Neural cell (in vitro differentiated cells): Measurements from ENCODE around the gene PAX3.

Experiments used
- MXI1 ChIP-seq: fragments of 450-650 bp; conservative IDR thresholded peaks from 2 replicates; pipeline ENCODE4 v1.6.1; 2014; ENCODE audit warnings: antibody characterized with exemption, mild to moderate bottlenecking; ENCODE audit not compliant: poor library complexity, severe bottlenecking
- POLR2AphosphoS5 ChIP-seq: IDR thresholded peaks from 2 replicates; pipeline ENCODE4 v1.6.1; 2012
- RAD21 ChIP-seq: fragments of 450-650 bp; conservative IDR thresholded peaks from 2 replicates; pipeline ENCODE4 v1.6.1; 2014; ENCODE audit warnings: antibody characterized with exemption, mild to moderate bottlenecking, moderate library complexity
- TF ChIP-seq, protein P1 (sequence below): fragments of 450-650 bp; IDR thresholded peaks from 2 replicates; pipeline ENCODE4 v1.5.1; 2014; ENCODE audit warnings: antibody characterized with exemption, mild to moderate bottlenecking, moderate library complexity; ENCODE audit not compliant: poor library complexity, severe bottlenecking
- TF ChIP-seq, protein P2 (sequence below): IDR thresholded peaks from 2 replicates; pipeline ENCODE4 v1.6.1; 2012; ENCODE audit warnings: borderline replicate concordance

DNA sequence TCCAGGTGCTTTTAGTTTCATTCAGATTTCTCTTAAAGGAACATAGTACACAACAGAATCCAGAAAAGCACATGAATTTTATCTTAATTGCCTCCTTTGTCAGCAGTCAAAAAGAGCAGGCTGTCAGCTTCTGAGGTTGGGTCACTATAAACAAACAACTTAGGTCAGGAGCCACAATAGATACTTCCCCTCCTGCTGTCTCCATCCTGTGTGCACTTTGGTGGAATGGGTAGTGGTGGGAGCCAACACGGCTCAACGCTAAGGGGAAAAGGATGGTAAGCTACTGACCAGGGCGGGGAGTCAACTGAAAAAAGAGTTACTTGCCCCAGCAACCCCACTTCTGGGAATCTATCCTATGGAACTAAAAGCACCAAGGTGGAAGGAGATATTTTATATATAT is 121.9 kb downstream of the PAX3 start:
- TF ChIP-seq RAD21 (no peak), POLR2AphosphoS5 (no peak), MXI1 (no peak)
- TF ChIP-seq, protein P1, sequence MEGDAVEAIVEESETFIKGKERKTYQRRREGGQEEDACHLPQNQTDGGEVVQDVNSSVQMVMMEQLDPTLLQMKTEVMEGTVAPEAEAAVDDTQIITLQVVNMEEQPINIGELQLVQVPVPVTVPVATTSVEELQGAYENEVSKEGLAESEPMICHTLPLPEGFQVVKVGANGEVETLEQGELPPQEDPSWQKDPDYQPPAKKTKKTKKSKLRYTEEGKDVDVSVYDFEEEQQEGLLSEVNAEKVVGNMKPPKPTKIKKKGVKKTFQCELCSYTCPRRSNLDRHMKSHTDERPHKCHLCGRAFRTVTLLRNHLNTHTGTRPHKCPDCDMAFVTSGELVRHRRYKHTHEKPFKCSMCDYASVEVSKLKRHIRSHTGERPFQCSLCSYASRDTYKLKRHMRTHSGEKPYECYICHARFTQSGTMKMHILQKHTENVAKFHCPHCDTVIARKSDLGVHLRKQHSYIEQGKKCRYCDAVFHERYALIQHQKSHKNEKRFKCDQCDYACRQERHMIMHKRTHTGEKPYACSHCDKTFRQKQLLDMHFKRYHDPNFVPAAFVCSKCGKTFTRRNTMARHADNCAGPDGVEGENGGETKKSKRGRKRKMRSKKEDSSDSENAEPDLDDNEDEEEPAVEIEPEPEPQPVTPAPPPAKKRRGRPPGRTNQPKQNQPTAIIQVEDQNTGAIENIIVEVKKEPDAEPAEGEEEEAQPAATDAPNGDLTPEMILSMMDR: no peak
- TF ChIP-seq, protein P2, sequence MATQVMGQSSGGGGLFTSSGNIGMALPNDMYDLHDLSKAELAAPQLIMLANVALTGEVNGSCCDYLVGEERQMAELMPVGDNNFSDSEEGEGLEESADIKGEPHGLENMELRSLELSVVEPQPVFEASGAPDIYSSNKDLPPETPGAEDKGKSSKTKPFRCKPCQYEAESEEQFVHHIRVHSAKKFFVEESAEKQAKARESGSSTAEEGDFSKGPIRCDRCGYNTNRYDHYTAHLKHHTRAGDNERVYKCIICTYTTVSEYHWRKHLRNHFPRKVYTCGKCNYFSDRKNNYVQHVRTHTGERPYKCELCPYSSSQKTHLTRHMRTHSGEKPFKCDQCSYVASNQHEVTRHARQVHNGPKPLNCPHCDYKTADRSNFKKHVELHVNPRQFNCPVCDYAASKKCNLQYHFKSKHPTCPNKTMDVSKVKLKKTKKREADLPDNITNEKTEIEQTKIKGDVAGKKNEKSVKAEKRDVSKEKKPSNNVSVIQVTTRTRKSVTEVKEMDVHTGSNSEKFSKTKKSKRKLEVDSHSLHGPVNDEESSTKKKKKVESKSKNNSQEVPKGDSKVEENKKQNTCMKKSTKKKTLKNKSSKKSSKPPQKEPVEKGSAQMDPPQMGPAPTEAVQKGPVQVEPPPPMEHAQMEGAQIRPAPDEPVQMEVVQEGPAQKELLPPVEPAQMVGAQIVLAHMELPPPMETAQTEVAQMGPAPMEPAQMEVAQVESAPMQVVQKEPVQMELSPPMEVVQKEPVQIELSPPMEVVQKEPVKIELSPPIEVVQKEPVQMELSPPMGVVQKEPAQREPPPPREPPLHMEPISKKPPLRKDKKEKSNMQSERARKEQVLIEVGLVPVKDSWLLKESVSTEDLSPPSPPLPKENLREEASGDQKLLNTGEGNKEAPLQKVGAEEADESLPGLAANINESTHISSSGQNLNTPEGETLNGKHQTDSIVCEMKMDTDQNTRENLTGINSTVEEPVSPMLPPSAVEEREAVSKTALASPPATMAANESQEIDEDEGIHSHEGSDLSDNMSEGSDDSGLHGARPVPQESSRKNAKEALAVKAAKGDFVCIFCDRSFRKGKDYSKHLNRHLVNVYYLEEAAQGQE: no peak
